Osteoblast (primary cell): ENCODE data around the gene RBM46. TPM values are rescaled to one million over a fixed set of nuclear protein-coding genes. Genes with fewer than 3 reads are reported as not detected.

Source experiments
- DNase-seq: peaks from one replicate; pipeline ENCODE4 v3.0.0; 2011; ENCODE audit warnings: low spot score, mixed read lengths; ENCODE audit not compliant: insufficient read length; ENCODE audit errors: missing footprints
- H2AFZ ChIP-seq: 2 replicates; pipeline ENCODE4 v1.6.0; 2011; ENCODE audit warnings: mild to moderate bottlenecking, low read length
- H3K27ac ChIP-seq: 2 replicates; pipeline ENCODE4 v1.5.1; 2011; ENCODE audit warnings: mild to moderate bottlenecking, low read depth, low read length, moderate library complexity
- H3K27me3 ChIP-seq: 2 replicates; pipeline ENCODE4 v1.6.0; 2012; ENCODE audit warnings: mild to moderate bottlenecking, control low read depth, inconsistent platforms, low read length, moderate library complexity; ENCODE audit not compliant: insufficient read depth
- H3K36me3 ChIP-seq: 2 replicates; pipeline ENCODE4 v1.5.1; 2011; ENCODE audit warnings: mild to moderate bottlenecking, low read length, control low read depth, moderate library complexity; ENCODE audit not compliant: insufficient read depth
- H3K4me1 ChIP-seq: 2 replicates; pipeline ENCODE4 v1.5.1; 2011; ENCODE audit warnings: mild to moderate bottlenecking, low read length, control low read depth, moderate library complexity; ENCODE audit not compliant: insufficient read depth
- H3K4me2 ChIP-seq: 2 replicates; pipeline ENCODE4 v1.6.0; 2011; ENCODE audit warnings: mild to moderate bottlenecking, low read length; ENCODE audit not compliant: insufficient read depth
- H3K4me3 ChIP-seq: fragments of 200-600 bp; sonication (generic); 3 replicates; pipeline ENCODE4 v1.5.1; 2012; ENCODE audit warnings: mild to moderate bottlenecking, low read length, inconsistent platforms; ENCODE audit not compliant: insufficient read depth
- H3K79me2 ChIP-seq: 2 replicates; pipeline ENCODE4 v1.6.0; 2012; ENCODE audit warnings: mild to moderate bottlenecking, low read length, control low read depth, inconsistent platforms; ENCODE audit not compliant: insufficient read depth
- H3K9me3 ChIP-seq: 2 replicates; pipeline ENCODE4 v1.5.1; 2011; ENCODE audit warnings: low read depth, low read length, control low read depth
- H4K20me1 ChIP-seq: 2 replicates; pipeline ENCODE4 v1.6.0; 2012; ENCODE audit warnings: mild to moderate bottlenecking, low read length, control low read depth; ENCODE audit not compliant: insufficient read depth
- CTCF ChIP-seq: IDR thresholded peaks from 2 replicates; pipeline ENCODE4 v1.5.1; 2011; ENCODE audit warnings: mild to moderate bottlenecking, low read depth, low read length, moderate library complexity; ENCODE audit errors: extremely low read depth
- total RNA-seq: library from RNA; depleted of rRNA; stranded (reverse); fragments of >200 nt; gene quantifications from 2 replicates; pipeline ENCODE4 v1.2.3, GENCODE V29; 2012

Gene RBM46
- total RNA-seq, 1 donor, result not detected

GRCh38 chr4:154822775-154823174, 41.7 kb downstream of the RBM46 start:
- H3K4me2 ChIP-seq, result no peak overlapping the region
- H3K4me1 ChIP-seq, result no peaks in the 10 kb centered on the region
- H3K36me3 ChIP-seq, result no peaks in the 10 kb centered on the region
- no peaks in the 10 kb centered on the region for H3K79me2 ChIP-seq
- no peaks in the 10 kb centered on the region for H4K20me1 ChIP-seq
- H2AFZ ChIP-seq, result no peak overlapping the region
- DNase-seq, result no peak
- H3K9me3 ChIP-seq, result no peaks in the 10 kb centered on the region
- H3K27me3 ChIP-seq, result no peaks in the 10 kb centered on the region
- no peak for TF ChIP-seq CTCF
- H3K27ac ChIP-seq, result peak overlapping the region; percentile 25
- H3K4me3 ChIP-seq, result no peak overlapping the region

GRCh38 chr4:154836030-154836429, 55.0 kb downstream of the RBM46 start:
- H3K4me1 ChIP-seq, result no peaks in the 10 kb centered on the region
- TF ChIP-seq CTCF, result no peak
- H2AFZ ChIP-seq, result no peak overlapping the region
- no peaks in the 10 kb centered on the region for H3K36me3 ChIP-seq
- H3K4me3 ChIP-seq, result no peak overlapping the region
- no peak overlapping the region for H3K27ac ChIP-seq
- H4K20me1 ChIP-seq, result no peaks in the 10 kb centered on the region
- no peaks in the 10 kb centered on the region for H3K79me2 ChIP-seq
- DNase-seq, result no peak
- no peaks in the 10 kb centered on the region for H3K27me3 ChIP-seq
- no peaks in the 10 kb centered on the region for H3K9me3 ChIP-seq
- no peak overlapping the region for H3K4me2 ChIP-seq

- H3K9me3 ChIP-seq, result no peaks in the 10 kb centered on the region
- no peak overlapping the region for H3K27ac ChIP-seq
- H4K20me1 ChIP-seq, result no peaks in the 10 kb centered on the region
- no peak overlapping the region for H2AFZ ChIP-seq
- H3K27me3 ChIP-seq, result no peaks in the 10 kb centered on the region
- TF ChIP-seq CTCF, result no peak
- H3K4me2 ChIP-seq, result no peak overlapping the region
- H3K4me1 ChIP-seq, result no peaks in the 10 kb centered on the region
- H3K36me3 ChIP-seq, result no peaks in the 10 kb centered on the region
- no peak for DNase-seq
- no peaks in the 10 kb centered on the region for H3K79me2 ChIP-seq
- H3K4me3 ChIP-seq, result no peak overlapping the region
Measured at GRCh38 chr4:154836513-154836912, 55.4 kb downstream of the RBM46 start.

GRCh38 chr4:154838155-154838554, 57.1 kb downstream of the RBM46 start:
- Histone ChIP-seq H2AFZ (no peak overlapping the region), H3K9me3 (no peaks in the 10 kb centered on the region), H3K4me3 (no peak overlapping the region), H3K79me2 (no peaks in the 10 kb centered on the region), H3K27me3 (no peaks in the 10 kb centered on the region), H3K27ac (no peak overlapping the region), H3K4me2 (no peak overlapping the region), H3K36me3 (no peaks in the 10 kb centered on the region), H4K20me1 (no peaks in the 10 kb centered on the region), H3K4me1 (no peaks in the 10 kb centered on the region)
- TF ChIP-seq CTCF, result no peak
- no peak for DNase-seq
